ENCODE results near the gene NFIB. TPM values are rescaled to one million over a fixed set of nuclear protein-coding genes. Genes with fewer than 3 reads are reported as not detected.

NFIB gene
- total and polyA plus RNA-seq, 5 donors = 22.5 to 143 (median 134) TPM

DNA sequence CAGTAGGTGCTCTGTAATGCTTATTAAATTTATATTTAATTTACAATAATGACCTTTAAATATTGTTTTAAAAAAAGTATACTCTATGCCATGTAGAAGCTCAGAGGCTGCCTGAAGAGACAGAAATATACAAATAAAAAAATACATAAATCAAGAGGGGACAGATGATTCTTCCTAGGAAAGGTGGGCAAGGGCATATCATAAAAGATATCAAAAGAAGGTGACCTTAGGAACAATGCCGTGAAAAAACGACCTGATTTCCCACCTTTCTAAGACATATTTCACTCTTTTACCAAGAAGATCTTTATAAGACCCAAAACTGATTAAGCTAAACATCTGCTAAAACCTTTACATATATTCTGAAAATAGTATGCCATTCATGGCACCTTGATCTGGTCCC lies 128.9 kb downstream of the NFIB start:
- intact Hi-C loops (cut with DNase I) = loop anchor here in 1 of 4 donors (10.0 kb wide), 1 partner anchor 130 kb away; the partner anchor contains the start of gene NFIB
- ATAC-seq (no peak), DNase-seq (no peak)
- no peak overlapping the region for H3K4me3 ChIP-seq (ENCODE audit: low read length)
- 94% methylated on average over 2 of the region's 2 CpGs for WGBS
- H3K27ac ChIP-seq (ENCODE audit: low read length) = no peak overlapping the region
- H3K27me3 ChIP-seq (ENCODE audit: control insufficient read depth, insufficient read depth) = no peaks in the 10 kb centered on the region
- no peaks in the 10 kb centered on the region for H3K9me3 ChIP-seq (ENCODE audit: control insufficient read depth, low read length)
- H3K4me1 ChIP-seq (ENCODE audit: control insufficient read depth, insufficient read depth, low read length) = peaks cover 7% of the 10 kb centered on the region

DNA sequence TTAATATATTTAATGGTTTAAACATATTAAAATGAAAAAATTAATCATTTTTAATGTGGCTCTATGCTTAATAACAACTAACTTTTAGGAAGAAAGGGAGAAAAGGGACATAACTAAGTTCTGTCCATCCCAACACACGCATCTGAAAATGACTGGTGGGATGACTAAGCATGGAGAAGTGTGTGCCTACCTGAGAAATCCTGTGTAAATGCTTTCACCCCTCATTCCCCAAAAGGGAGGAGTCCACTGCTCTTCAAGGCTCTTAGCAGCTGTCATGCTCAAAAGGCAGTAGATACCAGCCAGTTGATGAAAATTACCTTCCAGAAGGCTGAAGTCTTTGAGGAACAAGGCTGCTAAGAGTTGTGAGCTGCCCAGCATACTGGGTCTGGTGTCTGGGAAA lies 130.9 kb downstream of the NFIB start:
- H3K27me3 ChIP-seq (ENCODE audit: control insufficient read depth, insufficient read depth) = no peaks in the 10 kb centered on the region
- no peaks in the 10 kb centered on the region for H3K9me3 ChIP-seq (ENCODE audit: control insufficient read depth, low read length)
- ATAC-seq = no peak
- no peak for DNase-seq
- H3K27ac ChIP-seq (ENCODE audit: low read length) = peak overlapping the region; percentile 45
- peaks cover 5% of the 10 kb centered on the region for H3K4me1 ChIP-seq (ENCODE audit: control insufficient read depth, insufficient read depth, low read length)
- H3K4me3 ChIP-seq (ENCODE audit: low read length) = no peak overlapping the region
- intact Hi-C loops (cut with DNase I) = loop anchor here in 1 of 4 donors (10.0 kb wide), 1 partner anchor 132 kb away; the partner anchor contains the start of gene NFIB
- 97% methylated on average over 1 of the region's 1 CpG for WGBS

GRCh38 chr9:14180960-14181537 lies 132.9 kb downstream of the NFIB start:
- 40% methylated on average over 3 of the region's 3 CpGs for WGBS
- DNase-seq (no peak), ATAC-seq (no peak)
- no peaks in the 10 kb centered on the region for H3K27me3 ChIP-seq (ENCODE audit: control insufficient read depth, insufficient read depth)
- H3K9me3 ChIP-seq (ENCODE audit: control insufficient read depth, low read length) = no peaks in the 10 kb centered on the region
- intact Hi-C loops (cut with DNase I) = loop anchor here in 1 of 4 donors (10.0 kb wide), 1 partner anchor 134 kb away; the partner anchor contains the start of gene NFIB
- H3K27ac ChIP-seq (ENCODE audit: low read length) = peak overlapping the region; percentile 25
- peaks cover 6% of the 10 kb centered on the region for H3K4me1 ChIP-seq (ENCODE audit: control insufficient read depth, insufficient read depth, low read length)
- peak overlapping the region; percentile 48 for H3K4me3 ChIP-seq (ENCODE audit: low read length)

DNA sequence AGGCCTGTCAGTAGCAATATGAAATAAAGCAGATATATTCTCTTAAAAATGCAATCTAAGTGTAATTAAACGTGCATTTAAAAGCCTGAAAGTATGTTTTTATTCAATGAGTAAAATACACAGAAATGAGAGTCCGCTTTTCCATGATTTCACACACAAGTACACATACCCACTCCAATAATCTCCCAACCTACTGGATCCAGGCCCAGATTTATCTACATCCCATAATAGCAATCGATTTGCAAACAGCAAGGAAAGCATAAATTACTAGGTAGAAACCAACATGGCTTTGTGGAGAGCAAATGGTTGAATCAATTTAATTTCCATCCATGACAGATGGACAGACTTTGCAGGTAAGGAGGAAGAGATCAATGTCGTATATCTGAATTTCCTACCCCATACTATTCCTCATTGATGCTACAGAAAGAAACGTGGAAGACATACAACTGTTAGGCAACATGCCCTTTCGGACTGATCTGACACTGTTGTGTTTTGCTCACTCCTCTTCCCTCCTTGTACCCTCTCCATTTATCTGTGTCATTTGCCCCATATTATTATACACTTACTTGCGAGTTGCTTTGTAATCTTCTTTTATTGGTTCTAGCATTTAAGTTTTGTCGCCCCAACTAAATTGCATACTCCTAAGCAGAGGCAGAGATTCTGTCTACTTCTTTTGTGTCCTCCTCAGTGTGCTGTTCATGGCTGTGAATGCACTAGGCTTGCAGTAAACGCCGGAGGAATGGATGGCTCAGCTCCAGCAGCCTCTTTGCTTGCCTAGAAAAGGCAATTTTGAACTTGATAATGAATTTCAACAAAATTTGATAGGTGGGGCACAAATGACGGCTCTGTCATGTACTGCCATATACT lies 133.6 kb downstream of the NFIB start:
- 41% methylated on average over 11 of the region's 11 CpGs for WGBS
- no peaks in the 10 kb centered on the region for H3K9me3 ChIP-seq (ENCODE audit: control insufficient read depth, low read length)
- no peaks in the 10 kb centered on the region for H3K27me3 ChIP-seq (ENCODE audit: control insufficient read depth, insufficient read depth)
- ATAC-seq (peak; percentile 73 to 75), DNase-seq (peak; percentile 42 to 86 (median 72))
- intact Hi-C loops (cut with DNase I) = loop anchor here in 1 of 4 donors (10.0 kb wide), 1 partner anchor 134 kb away; the partner anchor contains the start of gene NFIB
- peak overlapping the region; percentile 48 for H3K4me3 ChIP-seq (ENCODE audit: low read length)
- H3K4me1 ChIP-seq (ENCODE audit: control insufficient read depth, insufficient read depth, low read length) = peaks cover 6% of the 10 kb centered on the region
- peak overlapping the region; percentile 25 for H3K27ac ChIP-seq (ENCODE audit: low read length)

DNA sequence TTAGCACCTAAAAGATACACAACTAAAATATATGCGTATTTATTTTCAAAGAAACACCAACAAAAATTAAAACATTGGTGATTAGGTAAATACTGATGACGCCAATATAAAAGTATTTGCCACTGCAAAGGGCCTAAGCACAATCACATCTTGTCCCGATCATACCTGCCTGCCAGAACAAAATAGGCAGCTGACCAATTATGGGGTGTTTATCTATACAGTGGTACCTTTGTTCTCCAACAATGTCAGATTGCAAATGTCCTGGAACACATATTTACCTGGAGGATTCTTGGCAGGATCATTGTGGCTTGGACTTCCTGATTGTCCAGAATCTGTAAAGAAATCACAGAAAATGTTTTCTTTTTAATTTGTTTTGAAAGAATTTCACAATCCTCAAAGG lies 134.5 kb downstream of the NFIB start:
- no peak for DNase-seq
- peak in 1 of 2 donors; percentile 43 for ATAC-seq
- no peak overlapping the region for H3K27ac ChIP-seq (ENCODE audit: low read length)
- no peaks in the 10 kb centered on the region for H3K27me3 ChIP-seq (ENCODE audit: control insufficient read depth, insufficient read depth)
- H3K4me3 ChIP-seq (ENCODE audit: low read length) = no peak overlapping the region
- no peaks in the 10 kb centered on the region for H3K9me3 ChIP-seq (ENCODE audit: control insufficient read depth, low read length)
- H3K4me1 ChIP-seq (ENCODE audit: control insufficient read depth, insufficient read depth, low read length) = peaks cover 6% of the 10 kb centered on the region
- intact Hi-C loops (cut with DNase I) = no loop called here
- WGBS = 77% methylated on average over 3 of the region's 3 CpGs

DNA sequence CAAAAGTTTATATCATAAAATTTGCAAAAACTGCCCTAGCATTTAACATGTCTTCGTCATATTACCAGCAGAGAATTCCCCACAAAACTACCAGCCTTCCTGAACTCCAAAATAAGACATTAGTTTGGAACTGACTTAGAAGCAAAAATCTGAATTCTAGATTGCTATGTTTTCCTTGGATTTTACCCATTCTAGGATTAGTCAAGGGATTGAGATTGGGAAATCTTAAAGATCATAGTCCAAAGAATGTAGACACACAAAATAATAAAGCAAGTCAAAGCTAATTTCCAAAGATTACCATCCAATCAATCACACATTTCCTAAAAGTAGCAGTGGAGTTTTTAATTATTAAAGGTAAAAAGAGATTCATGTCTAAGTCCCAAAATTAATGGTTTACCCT lies 138.2 kb downstream of the NFIB start:
- DNase-seq (no peak), ATAC-seq (no peak)
- H3K4me1 ChIP-seq (ENCODE audit: control insufficient read depth, insufficient read depth, low read length) = peaks cover 4% of the 10 kb centered on the region
- intact Hi-C loops (cut with DNase I) = no loop called here
- H3K4me3 ChIP-seq (ENCODE audit: low read length) = no peak overlapping the region
- H3K9me3 ChIP-seq (ENCODE audit: control insufficient read depth, low read length) = no peaks in the 10 kb centered on the region
- H3K27ac ChIP-seq (ENCODE audit: low read length) = no peak overlapping the region
- WGBS = 81% methylated on average over 1 of the region's 1 CpG
- no peaks in the 10 kb centered on the region for H3K27me3 ChIP-seq (ENCODE audit: control insufficient read depth, insufficient read depth)

DNA sequence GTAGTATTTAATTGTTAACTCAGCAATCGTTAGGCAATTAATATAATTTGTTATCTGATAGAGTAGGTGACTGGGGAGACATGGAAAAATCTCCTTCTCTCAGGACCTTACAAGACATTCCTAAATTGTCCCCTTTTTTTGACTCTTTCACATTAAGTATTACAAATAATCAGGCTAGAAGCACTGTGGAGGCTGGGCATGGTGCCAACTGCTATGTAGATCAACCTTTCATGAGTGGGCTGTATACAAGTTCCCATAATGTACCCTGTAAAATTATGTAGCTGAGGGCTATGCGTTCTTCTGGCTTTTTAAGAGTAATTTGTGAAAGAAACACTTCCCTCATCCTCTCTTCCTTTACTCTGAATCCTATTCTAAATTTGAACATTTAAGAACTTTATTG lies 140.2 kb downstream of the NFIB start:
- no peaks in the 10 kb centered on the region for H3K9me3 ChIP-seq (ENCODE audit: control insufficient read depth, low read length)
- H3K27ac ChIP-seq (ENCODE audit: low read length) = no peak overlapping the region
- H3K27me3 ChIP-seq (ENCODE audit: control insufficient read depth, insufficient read depth) = no peaks in the 10 kb centered on the region
- DNase-seq (peak; percentile 24 to 73 (median 38)), ATAC-seq (no peak)
- H3K4me1 ChIP-seq (ENCODE audit: control insufficient read depth, insufficient read depth, low read length) = peaks cover 9% of the 10 kb centered on the region
- intact Hi-C loops (cut with DNase I) = no loop called here
- WGBS = 73% methylated on average over 2 of the region's 2 CpGs
- no peak overlapping the region for H3K4me3 ChIP-seq (ENCODE audit: low read length)

DNA sequence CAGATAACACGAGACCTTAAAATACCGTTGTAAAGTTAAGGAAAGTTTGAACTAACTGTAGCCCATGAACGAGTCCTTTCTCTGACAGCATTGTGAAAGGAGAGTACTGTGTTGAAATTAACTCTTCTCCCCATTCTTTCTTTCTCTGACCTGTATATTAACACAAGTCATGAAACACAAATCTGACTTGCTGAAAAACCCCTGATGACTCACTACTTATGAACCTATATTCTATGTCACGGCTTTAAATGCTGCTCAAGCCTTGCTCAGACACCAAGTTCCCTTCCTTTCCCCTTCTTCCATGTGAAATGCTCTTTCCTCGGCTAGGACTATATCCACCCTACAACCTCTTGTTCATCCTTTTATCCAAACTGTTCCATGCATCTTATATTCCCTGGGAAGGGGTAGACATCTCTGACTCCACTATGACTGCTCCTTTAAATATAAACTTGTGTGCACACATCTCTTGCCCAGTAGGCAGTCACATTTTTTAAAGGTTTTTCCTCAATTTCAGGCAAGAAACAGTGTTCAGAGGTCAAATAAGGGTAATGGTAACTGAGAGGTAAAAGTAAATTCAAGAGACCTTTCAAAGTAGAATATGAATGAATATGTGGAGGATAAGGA lies 142.9 kb downstream of the NFIB start:
- no peaks in the 10 kb centered on the region for H3K27me3 ChIP-seq (ENCODE audit: control insufficient read depth, insufficient read depth)
- H3K9me3 ChIP-seq (ENCODE audit: control insufficient read depth, low read length) = no peaks in the 10 kb centered on the region
- H3K4me3 ChIP-seq (ENCODE audit: low read length) = no peak overlapping the region
- H3K27ac ChIP-seq (ENCODE audit: low read length) = no peak overlapping the region
- ATAC-seq (no peak), DNase-seq (no peak)
- intact Hi-C loops (cut with DNase I) = no loop called here
- peaks cover 9% of the 10 kb centered on the region for H3K4me1 ChIP-seq (ENCODE audit: control insufficient read depth, insufficient read depth, low read length)
- WGBS = 84% methylated on average over 5 of the region's 5 CpGs

- WGBS = 81% methylated on average over 2 of the region's 2 CpGs
- Histone ChIP-seq H3K27me3 (ENCODE audit: control insufficient read depth, insufficient read depth) (no peaks in the 10 kb centered on the region), H3K27ac (ENCODE audit: low read length) (no peak overlapping the region), H3K4me3 (ENCODE audit: low read length) (no peak overlapping the region), H3K4me1 (ENCODE audit: control insufficient read depth, insufficient read depth, low read length) (peaks cover 9% of the 10 kb centered on the region), H3K9me3 (ENCODE audit: control insufficient read depth, low read length) (no peaks in the 10 kb centered on the region)
- no peak for ATAC-seq
- intact Hi-C loops (cut with DNase I) = no loop called here
- no peak for DNase-seq
These were observed 143.5 kb downstream of the NFIB start for GRCh38 chr9:14170392-14170931.

GRCh38 chr9:14168381-14168780 lies 145.6 kb downstream of the NFIB start:
- no peaks in the 10 kb centered on the region for H3K27me3 ChIP-seq (ENCODE audit: control insufficient read depth, insufficient read depth)
- WGBS = 86% methylated on average over 5 of the region's 5 CpGs
- intact Hi-C loops (cut with DNase I) = no loop called here
- no peak overlapping the region for H3K27ac ChIP-seq (ENCODE audit: low read length)
- H3K4me1 ChIP-seq (ENCODE audit: control insufficient read depth, insufficient read depth, low read length) = peaks cover 10% of the 10 kb centered on the region
- H3K9me3 ChIP-seq (ENCODE audit: control insufficient read depth, low read length) = no peaks in the 10 kb centered on the region
- no peak for DNase-seq
- no peak overlapping the region for H3K4me3 ChIP-seq (ENCODE audit: low read length)
- peak in 1 of 2 donors; percentile 31 for ATAC-seq
